Measurements from ENCODE around the gene PAXX.
A peak's percentile ranks its signal among the peaks of the same experiment; 100 is the strongest.

PAXX gene

DNA sequence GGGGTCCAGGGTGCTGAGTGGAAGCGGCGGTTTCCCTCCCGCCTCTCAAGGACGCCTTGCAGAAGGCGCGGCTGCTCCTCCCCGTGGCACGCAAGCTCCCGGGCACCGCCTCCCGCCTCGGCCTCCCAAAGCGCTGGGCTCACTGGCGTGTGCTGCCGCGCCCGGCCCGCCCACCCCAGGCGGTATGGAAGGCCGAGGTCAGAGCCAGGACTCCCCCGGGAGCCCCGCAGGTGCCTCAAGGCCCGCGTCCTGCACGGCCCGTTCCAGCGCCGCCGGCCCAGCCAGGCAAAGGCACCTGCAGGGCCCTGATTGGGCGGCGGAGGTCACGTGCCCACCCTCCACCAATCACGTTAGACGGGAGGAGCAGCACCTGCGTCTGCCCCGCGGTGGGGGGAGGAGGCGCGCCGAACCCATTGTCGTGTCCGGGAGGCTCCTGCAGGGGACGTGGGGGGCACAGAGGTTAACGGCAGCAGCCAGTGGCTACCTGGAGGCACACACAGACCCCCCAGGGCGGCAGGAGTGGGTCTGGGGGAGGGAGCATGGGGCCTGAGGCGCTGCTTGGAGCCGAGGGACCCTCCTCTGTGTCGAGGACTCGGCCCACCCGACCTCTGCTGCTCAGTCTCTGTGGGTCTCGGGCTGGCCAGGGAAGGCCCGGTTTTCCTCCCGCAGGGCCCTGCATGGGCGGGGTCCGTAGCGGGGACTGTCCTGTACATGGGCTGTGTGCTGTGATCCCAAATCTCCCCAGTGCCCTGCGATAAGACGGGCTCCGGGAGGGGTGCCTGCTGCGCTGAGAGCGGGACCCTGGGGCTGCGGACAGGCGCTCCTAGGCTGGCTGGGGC is 42.2 kb upstream of the PAXX start:
- no peaks in the 10 kb centered on the region for H3K9me3 Mint-ChIP-seq
- DNase-seq (ENCODE audit: low spot score), result peak; percentile 94
- peak overlapping the region; percentile 91 for H3K27ac Mint-ChIP-seq
- no peaks in the 10 kb centered on the region for H3K36me3 Mint-ChIP-seq (ENCODE audit: low read depth)
- peak overlapping the region; percentile 87 for H3K4me3 Mint-ChIP-seq
- peaks cover under 1% of the 10 kb centered on the region for H3K4me1 Mint-ChIP-seq (ENCODE audit: low read depth)
- no peaks in the 10 kb centered on the region for H3K27me3 Mint-ChIP-seq (ENCODE audit: low read depth)

DNA sequence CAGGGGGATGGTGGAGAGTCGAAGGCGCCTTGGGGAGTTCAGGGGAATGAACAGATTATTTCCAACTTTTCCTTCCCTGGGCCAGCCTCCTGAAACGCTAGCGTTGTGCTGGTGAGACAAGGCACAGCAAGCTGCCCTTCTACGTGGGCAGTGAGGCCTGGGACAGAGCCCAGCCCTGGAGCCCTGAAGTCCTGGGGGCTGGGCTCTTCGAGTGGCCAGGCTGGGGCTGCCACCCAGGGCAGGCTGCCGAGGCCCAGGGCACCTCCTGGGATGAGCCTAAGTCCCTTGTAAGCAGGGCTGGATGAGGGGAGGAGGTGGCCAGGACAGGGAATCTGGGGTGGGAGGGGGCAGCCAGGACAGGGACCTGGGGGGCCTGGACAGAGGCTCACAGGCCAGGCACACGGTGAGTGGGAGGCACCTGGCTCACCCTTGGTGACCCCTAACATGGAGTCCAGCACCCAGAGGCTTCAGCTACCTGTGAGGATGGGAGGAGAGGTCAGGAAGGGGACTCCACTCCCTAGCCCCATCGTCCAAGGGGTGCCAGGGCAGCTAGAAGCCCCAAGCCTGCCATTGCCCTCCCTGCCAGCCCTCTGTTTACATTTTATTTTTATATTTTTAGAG is 41.5 kb upstream of the PAXX start:
- Mint-ChIP-seq H3K36me3 (ENCODE audit: low read depth) (no peaks in the 10 kb centered on the region), H3K4me1 (ENCODE audit: low read depth) (no peaks in the 10 kb centered on the region), H3K27ac (no peak overlapping the region), H3K4me3 (peak overlapping the region; percentile 84), H3K27me3 (ENCODE audit: low read depth) (no peaks in the 10 kb centered on the region), H3K9me3 (no peaks in the 10 kb centered on the region)
- no peak for DNase-seq (ENCODE audit: low spot score)

- no peaks in the 10 kb centered on the region for H3K4me1 Mint-ChIP-seq (ENCODE audit: low read depth)
- peaks cover 7% of the 10 kb centered on the region for H3K9me3 Mint-ChIP-seq
- DNase-seq (ENCODE audit: low spot score), result no peak
- no peaks in the 10 kb centered on the region for H3K27me3 Mint-ChIP-seq (ENCODE audit: low read depth)
- no peak within 1 kb of the TSS for H3K27ac Mint-ChIP-seq
- no peak within 1 kb of the TSS for H3K4me3 Mint-ChIP-seq
- H3K36me3 Mint-ChIP-seq (ENCODE audit: low read depth), result no peaks in the 10 kb centered on the region
Observed at GRCh38 chr9:136951541-136952320, 40.5 kb upstream of the PAXX start, which contains the start of gene LCN12. Gene LCN12 (plus strand): TSS chr9:136952273. CDS start chr9:136952328, 55 bp downstream.

DNA sequence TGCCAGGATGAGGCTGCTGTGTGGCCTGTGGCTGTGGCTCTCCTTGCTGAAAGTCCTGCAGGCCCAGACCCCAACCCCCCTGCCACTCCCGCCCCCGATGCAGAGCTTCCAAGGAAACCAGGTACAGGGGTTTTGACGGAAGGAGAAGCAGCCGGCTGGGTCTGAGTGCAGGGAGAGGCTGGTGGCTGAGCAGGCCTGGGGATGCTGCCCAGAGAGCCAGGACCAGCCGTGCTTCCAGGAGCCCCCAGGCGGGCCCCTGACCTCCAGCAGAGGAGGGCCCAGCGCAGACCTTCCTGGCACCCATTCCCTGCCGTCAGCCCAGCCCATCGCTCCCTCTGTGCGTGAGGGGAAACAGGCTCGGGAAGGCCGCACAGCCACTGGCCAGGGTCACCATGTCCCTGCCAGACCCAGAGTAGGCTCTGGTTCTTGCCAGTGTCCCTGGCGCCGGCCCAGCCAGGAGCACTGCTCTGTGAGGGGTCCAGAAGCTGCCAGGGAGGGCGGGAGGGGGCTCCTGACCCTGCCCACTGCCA is 39.8 kb upstream of the PAXX start:
- Mint-ChIP-seq H3K27me3 (ENCODE audit: low read depth) (no peaks in the 10 kb centered on the region), H3K27ac (no peak overlapping the region), H3K36me3 (ENCODE audit: low read depth) (no peaks in the 10 kb centered on the region), H3K4me3 (no peak overlapping the region), H3K9me3 (peaks cover 9% of the 10 kb centered on the region), H3K4me1 (ENCODE audit: low read depth) (no peaks in the 10 kb centered on the region)
- DNase-seq (ENCODE audit: low spot score), result no peak

DNA sequence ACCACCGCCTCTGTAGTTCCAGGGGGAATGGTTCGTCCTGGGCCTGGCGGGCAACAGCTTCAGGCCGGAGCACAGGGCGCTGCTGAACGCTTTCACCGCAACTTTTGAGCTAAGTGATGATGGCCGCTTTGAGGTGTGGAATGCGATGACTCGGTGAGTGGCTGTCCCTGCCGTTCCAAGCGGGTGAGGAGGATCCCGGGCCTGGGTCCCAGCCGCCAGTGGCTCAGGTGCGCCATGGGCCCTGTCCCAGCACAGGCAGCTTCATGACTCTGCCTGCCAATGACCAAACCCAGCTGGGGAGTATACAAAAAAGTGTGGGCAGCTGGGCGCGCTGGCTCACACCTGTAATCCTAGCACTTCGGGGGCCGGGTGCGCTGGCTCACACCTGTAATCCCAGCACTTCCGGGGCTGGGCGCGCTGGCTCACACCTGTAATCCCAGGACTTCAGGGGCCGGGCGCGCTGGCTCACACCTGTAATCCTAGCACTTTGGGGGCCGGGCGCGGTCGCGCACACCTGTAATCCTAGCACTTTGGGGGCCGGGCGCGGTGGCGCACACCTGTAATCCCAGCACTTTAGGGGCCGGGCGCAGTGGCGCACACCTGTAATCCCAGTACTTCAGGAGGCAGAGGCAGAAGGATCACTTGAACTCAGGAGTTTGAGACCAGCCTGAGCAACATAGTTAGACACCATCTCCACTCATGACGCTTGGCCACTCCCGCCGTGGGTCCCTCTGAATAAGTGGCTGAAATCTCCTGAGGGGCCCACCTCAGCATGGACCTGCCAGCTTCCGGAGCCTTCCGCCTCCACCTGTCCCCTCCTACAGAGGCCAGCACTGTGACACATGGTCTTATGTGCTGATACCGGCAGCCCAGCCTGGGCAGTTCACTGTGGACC is 39.1 kb upstream of the PAXX start:
- DNase-seq (ENCODE audit: low spot score), result no peak
- H3K27ac Mint-ChIP-seq, result no peak overlapping the region
- H3K4me1 Mint-ChIP-seq (ENCODE audit: low read depth), result no peaks in the 10 kb centered on the region
- H3K4me3 Mint-ChIP-seq, result no peak overlapping the region
- H3K36me3 Mint-ChIP-seq (ENCODE audit: low read depth), result no peaks in the 10 kb centered on the region
- H3K27me3 Mint-ChIP-seq (ENCODE audit: low read depth), result no peaks in the 10 kb centered on the region
- peaks cover 9% of the 10 kb centered on the region for H3K9me3 Mint-ChIP-seq

GRCh38 chr9:136953771-136954269 is 38.4 kb upstream of the PAXX start:
- Mint-ChIP-seq H3K27me3 (ENCODE audit: low read depth) (no peaks in the 10 kb centered on the region), H3K4me1 (ENCODE audit: low read depth) (no peaks in the 10 kb centered on the region), H3K27ac (no peak overlapping the region), H3K4me3 (no peak overlapping the region), H3K9me3 (peaks cover 9% of the 10 kb centered on the region), H3K36me3 (ENCODE audit: low read depth) (no peaks in the 10 kb centered on the region)
- DNase-seq (ENCODE audit: low spot score), result no peak

DNA sequence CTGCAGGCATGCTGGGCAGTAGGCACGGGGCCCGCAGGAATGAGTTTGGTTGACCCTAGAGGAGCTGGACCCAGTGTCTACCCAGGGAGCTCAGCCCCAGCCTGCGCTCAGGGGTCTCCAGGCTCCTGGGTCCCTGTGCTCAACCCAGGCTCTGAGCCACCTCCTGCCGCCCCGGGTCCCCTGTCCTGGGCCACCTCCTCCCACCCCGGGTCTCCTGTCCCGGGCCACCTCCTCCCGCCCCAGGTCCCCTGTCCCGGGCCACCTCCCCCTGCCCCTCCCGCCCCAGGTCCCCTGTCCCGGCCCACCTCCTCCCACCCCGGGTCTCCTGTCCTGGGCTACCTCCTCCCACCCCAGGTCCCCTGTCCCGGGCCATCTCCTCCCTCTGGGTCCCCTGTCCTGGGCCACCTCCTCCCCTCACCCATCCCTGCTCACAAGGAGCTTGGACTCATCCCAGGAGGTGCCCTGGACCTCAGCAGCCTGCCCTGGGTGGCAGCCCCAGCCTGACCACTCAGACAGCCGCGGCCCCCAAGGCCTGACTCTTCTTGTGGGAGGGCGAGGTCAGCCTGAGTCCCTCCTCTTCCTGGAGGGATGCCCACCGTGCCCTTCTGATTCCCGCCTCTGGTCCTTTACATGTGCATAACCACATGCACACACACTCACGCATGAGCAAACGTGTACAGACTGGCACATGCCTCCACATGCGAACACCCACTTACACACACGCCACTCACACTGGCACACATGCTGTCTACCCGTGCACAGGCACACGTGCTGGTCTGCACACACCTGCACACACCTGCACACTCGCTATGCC is 37.7 kb upstream of the PAXX start:
- no peak overlapping the region for H3K4me3 Mint-ChIP-seq
- H3K27ac Mint-ChIP-seq, result no peak overlapping the region
- no peaks in the 10 kb centered on the region for H3K4me1 Mint-ChIP-seq (ENCODE audit: low read depth)
- no peaks in the 10 kb centered on the region for H3K36me3 Mint-ChIP-seq (ENCODE audit: low read depth)
- DNase-seq (ENCODE audit: low spot score), result no peak
- H3K9me3 Mint-ChIP-seq, result peaks cover 9% of the 10 kb centered on the region
- H3K27me3 Mint-ChIP-seq (ENCODE audit: low read depth), result no peaks in the 10 kb centered on the region

GRCh38 chr9:136955202-136955942 is 36.9 kb upstream of the PAXX start:
- no peaks in the 10 kb centered on the region for H3K36me3 Mint-ChIP-seq (ENCODE audit: low read depth)
- no peak for DNase-seq (ENCODE audit: low spot score)
- no peaks in the 10 kb centered on the region for H3K27me3 Mint-ChIP-seq (ENCODE audit: low read depth)
- H3K4me3 Mint-ChIP-seq, result no peak overlapping the region
- H3K9me3 Mint-ChIP-seq, result peaks cover 9% of the 10 kb centered on the region
- no peak overlapping the region for H3K27ac Mint-ChIP-seq
- peaks cover 2% of the 10 kb centered on the region for H3K4me1 Mint-ChIP-seq (ENCODE audit: low read depth)

DNA sequence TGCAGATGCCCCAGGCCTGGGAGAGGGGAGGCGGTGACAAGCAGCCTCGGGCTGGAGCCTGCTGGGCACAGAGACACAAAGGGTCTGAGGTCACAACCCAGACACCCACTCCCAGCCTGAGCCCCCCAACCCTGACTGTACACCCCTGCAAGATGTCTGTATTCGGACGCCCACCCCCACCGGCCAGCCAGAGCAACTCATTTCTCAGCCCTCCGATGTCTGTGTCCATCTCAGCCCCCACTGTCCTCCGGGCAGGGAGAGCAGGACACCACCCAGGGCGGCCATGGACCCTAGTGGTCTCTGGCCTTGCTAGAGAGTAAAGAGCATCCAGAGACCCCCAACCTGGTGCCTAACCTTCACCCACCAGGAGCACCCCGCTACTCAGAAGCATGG is 36.3 kb upstream of the PAXX start:
- Mint-ChIP-seq H3K4me3 (no peak overlapping the region), H3K27me3 (ENCODE audit: low read depth) (no peaks in the 10 kb centered on the region), H3K36me3 (ENCODE audit: low read depth) (no peaks in the 10 kb centered on the region), H3K9me3 (peaks cover 9% of the 10 kb centered on the region), H3K4me1 (ENCODE audit: low read depth) (peaks cover 2% of the 10 kb centered on the region), H3K27ac (no peak overlapping the region)
- DNase-seq (ENCODE audit: low spot score), result no peak

DNA sequence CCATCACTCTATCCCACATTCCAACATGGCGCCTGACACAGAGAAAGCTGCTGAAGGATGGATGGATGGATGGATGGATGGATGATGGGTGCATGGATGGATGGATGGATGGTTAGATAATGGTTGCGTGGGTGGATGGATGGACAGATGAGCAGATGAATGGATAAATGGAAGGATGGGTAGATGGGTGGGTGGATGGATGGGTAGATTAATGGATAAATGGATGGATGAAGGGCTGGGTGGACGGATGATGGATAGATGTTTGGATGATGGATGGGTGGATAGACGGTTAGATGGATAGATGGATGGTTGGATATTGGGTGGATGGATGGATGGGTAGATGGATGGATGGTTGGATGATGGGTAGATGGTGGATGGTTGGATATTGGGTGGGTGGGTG is 35.6 kb upstream of the PAXX start:
- Mint-ChIP-seq H3K36me3 (ENCODE audit: low read depth) (no peaks in the 10 kb centered on the region), H3K27ac (no peak overlapping the region), H3K9me3 (peaks cover 9% of the 10 kb centered on the region), H3K27me3 (ENCODE audit: low read depth) (no peaks in the 10 kb centered on the region), H3K4me3 (no peak overlapping the region), H3K4me1 (ENCODE audit: low read depth) (peaks cover 2% of the 10 kb centered on the region)
- DNase-seq (ENCODE audit: low spot score), result no peak

- no peak for DNase-seq (ENCODE audit: low spot score)
- no peaks in the 10 kb centered on the region for H3K36me3 Mint-ChIP-seq (ENCODE audit: low read depth)
- H3K9me3 Mint-ChIP-seq, result peaks cover 9% of the 10 kb centered on the region
- peaks cover 5% of the 10 kb centered on the region for H3K4me1 Mint-ChIP-seq (ENCODE audit: low read depth)
- no peaks in the 10 kb centered on the region for H3K27me3 Mint-ChIP-seq (ENCODE audit: low read depth)
- no peak overlapping the region for H3K27ac Mint-ChIP-seq
- no peak overlapping the region for H3K4me3 Mint-ChIP-seq
Observed at GRCh38 chr9:136957461-136957860, 34.8 kb upstream of the PAXX start.

DNA sequence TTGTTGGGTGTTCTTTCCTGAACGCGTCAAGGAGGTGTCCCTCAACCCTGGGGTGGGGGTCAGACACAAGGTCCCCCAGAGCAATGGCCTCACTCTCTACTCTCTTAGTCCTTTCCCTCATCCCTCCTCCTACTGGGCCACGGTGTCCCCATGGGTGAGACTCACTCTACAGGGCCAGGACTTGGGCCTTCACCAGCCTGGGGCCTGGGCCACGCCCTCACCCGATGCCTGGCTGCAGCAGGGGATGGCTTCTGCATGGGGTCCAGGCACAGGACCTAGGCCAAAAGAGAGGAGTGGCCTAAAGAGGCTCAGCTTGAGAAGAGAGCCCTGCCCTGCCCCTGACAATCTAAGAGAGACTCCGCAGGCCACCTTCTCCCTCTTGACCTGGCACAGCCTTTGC is 34.3 kb upstream of the PAXX start:
- no peaks in the 10 kb centered on the region for H3K27me3 Mint-ChIP-seq (ENCODE audit: low read depth)
- H3K36me3 Mint-ChIP-seq (ENCODE audit: low read depth), result no peaks in the 10 kb centered on the region
- H3K4me3 Mint-ChIP-seq, result no peak overlapping the region
- no peak overlapping the region for H3K27ac Mint-ChIP-seq
- H3K4me1 Mint-ChIP-seq (ENCODE audit: low read depth), result peaks cover 7% of the 10 kb centered on the region
- H3K9me3 Mint-ChIP-seq, result peaks cover 9% of the 10 kb centered on the region
- DNase-seq (ENCODE audit: low spot score), result no peak
